ENCODE measurements around the gene PITHD1.
"Not testable (repeated sequence)": the region's sequence is repeated elsewhere in the genome, so short reads cannot be mapped to it uniquely, and the experiment has no call there.

Gene PITHD1

GRCh38 chr1:23777979-23778814, at the start of gene PITHD1:
Gene PITHD1, plus strand, starts transcription at chr1:23778418. Its CDS starts 98 bp downstream, at chr1:23778516.
- peak within 1 kb of the TSS; percentile 74 for H2AFZ ChIP-seq (ENCODE audit: low read length)
- peak within 1 kb of the TSS; percentile 82 for H3K9ac ChIP-seq (ENCODE audit: low read length)
- no peaks in the 10 kb centered on the region for H3K9me2 ChIP-seq (replicated peaks; ENCODE audit: insufficient read depth, low read length)
- H3K4me1 ChIP-seq (ENCODE audit: low read length), result peaks cover 10% of the 10 kb centered on the region; the same call in 1 of the 2 replicates
- H3K4me2 ChIP-seq (ENCODE audit: low read depth, low read length), result peak within 1 kb of the TSS; percentile 87
- H3K4me3 ChIP-seq (ENCODE audit: low read length), result peak within 1 kb of the TSS; percentile 89
- H3K27me3 ChIP-seq (replicated peaks; ENCODE audit: insufficient read depth, low read length), result no peaks in the 10 kb centered on the region
- H3K79me2 ChIP-seq (ENCODE audit: low read length), result peaks cover 52% of the 10 kb centered on the region
- H3K9me3 ChIP-seq (replicated peaks; ENCODE audit: insufficient read depth, low read length), result no peaks in the 10 kb centered on the region
- H3K36me3 ChIP-seq (replicated peaks; ENCODE audit: insufficient read depth, low read length), result no peaks in the 10 kb centered on the region; the same call in 1 of the 2 replicates
- H3F3A ChIP-seq (ENCODE audit: insufficient read depth, low read length), result no peaks in the 10 kb centered on the region
- peak within 1 kb of the TSS; percentile 65; the same call in 1 of the 2 replicates for H3K27ac ChIP-seq (ENCODE audit: low read length)
- DNase-seq, result peak; percentile 90
- no peak for TF ChIP-seq EZH2 (optimal IDR thresholded peaks at IDR 0.05; ENCODE audit: low read depth, low read length)
- no peak for TF ChIP-seq EZH2phosphoT487 (IDR thresholded peaks at IDR 0.05; ENCODE audit: low read length)
- no peak for TF ChIP-seq CTCF (IDR thresholded peaks at IDR 0.05; ENCODE audit: low read length)
- no peaks in the 10 kb centered on the region for H4K20me1 ChIP-seq (ENCODE audit: insufficient read depth, low read length)

GRCh38 chr1:23732363-23733224, 45.6 kb upstream of the PITHD1 start:
- DNase-seq, result no peak
- Histone ChIP-seq H2AFZ (ENCODE audit: low read length) (no peak overlapping the region), H3K9me2 (replicated peaks; ENCODE audit: insufficient read depth, low read length) (no peaks in the 10 kb centered on the region), H3K9ac (ENCODE audit: low read length) (no peak overlapping the region), H3K27me3 (replicated peaks; ENCODE audit: insufficient read depth, low read length) (no peaks in the 10 kb centered on the region), H3K36me3 (replicated peaks; ENCODE audit: insufficient read depth, low read length) (no peaks in the 10 kb centered on the region), H4K20me1 (ENCODE audit: insufficient read depth, low read length) (no peaks in the 10 kb centered on the region), H3F3A (ENCODE audit: insufficient read depth, low read length) (peaks cover 7% of the 10 kb centered on the region; the same call in 1 of the 2 replicates), H3K4me1 (ENCODE audit: low read length) (peaks cover 11% of the 10 kb centered on the region), H3K79me2 (ENCODE audit: low read length) (no peaks in the 10 kb centered on the region), H3K9me3 (replicated peaks; ENCODE audit: insufficient read depth, low read length) (no peaks in the 10 kb centered on the region), H3K4me2 (ENCODE audit: low read depth, low read length) (no peak overlapping the region), H3K4me3 (ENCODE audit: low read length) (no peak overlapping the region), H3K27ac (ENCODE audit: low read length) (no peak overlapping the region)
- TF ChIP-seq EZH2 (optimal IDR thresholded peaks at IDR 0.05; ENCODE audit: low read depth, low read length) (no peak), EZH2phosphoT487 (IDR thresholded peaks at IDR 0.05; ENCODE audit: low read length) (no peak), CTCF (IDR thresholded peaks at IDR 0.05; ENCODE audit: low read length) (no peak)

GRCh38 chr1:23733281-23733680, 44.9 kb upstream of the PITHD1 start:
- H3K4me2 ChIP-seq (ENCODE audit: low read depth, low read length); H2AFZ ChIP-seq (ENCODE audit: low read length); H3K27ac ChIP-seq (ENCODE audit: low read length); H3K9ac ChIP-seq (ENCODE audit: low read length); H3F3A ChIP-seq (ENCODE audit: insufficient read depth, low read length); H3K9me3 ChIP-seq (replicated peaks; ENCODE audit: insufficient read depth, low read length); H3K4me3 ChIP-seq (ENCODE audit: low read length); H3K79me2 ChIP-seq (ENCODE audit: low read length); H3K27me3 ChIP-seq (replicated peaks; ENCODE audit: insufficient read depth, low read length); H3K9me2 ChIP-seq (replicated peaks; ENCODE audit: insufficient read depth, low read length); H4K20me1 ChIP-seq (ENCODE audit: insufficient read depth, low read length); H3K36me3 ChIP-seq (replicated peaks; ENCODE audit: insufficient read depth, low read length): not testable (repeated sequence)
- DNase-seq, result peak; percentile 33
- H3K4me1 ChIP-seq (ENCODE audit: low read length), result peaks cover 11% of the 10 kb centered on the region
